NCI-H82 treated with DMSO at 0.1 percent for 48 hours (cell line): ENCODE data around the gene SIN3B.
"Not testable (repeated sequence)": the region's sequence is repeated elsewhere in the genome, so short reads cannot be mapped to it uniquely, and the experiment has no call there.

ENCODE experiments used
- DNase-seq: peaks from one replicate; lab custom pipeline; 2025; ENCODE audit not compliant: unreplicated experiment; lab: John Stamatoyannopoulos, UW

Gene SIN3B

GRCh38 chr19:16862826-16863415, 33.7 kb downstream of the SIN3B start:
- no peak for DNase-seq

DNA sequence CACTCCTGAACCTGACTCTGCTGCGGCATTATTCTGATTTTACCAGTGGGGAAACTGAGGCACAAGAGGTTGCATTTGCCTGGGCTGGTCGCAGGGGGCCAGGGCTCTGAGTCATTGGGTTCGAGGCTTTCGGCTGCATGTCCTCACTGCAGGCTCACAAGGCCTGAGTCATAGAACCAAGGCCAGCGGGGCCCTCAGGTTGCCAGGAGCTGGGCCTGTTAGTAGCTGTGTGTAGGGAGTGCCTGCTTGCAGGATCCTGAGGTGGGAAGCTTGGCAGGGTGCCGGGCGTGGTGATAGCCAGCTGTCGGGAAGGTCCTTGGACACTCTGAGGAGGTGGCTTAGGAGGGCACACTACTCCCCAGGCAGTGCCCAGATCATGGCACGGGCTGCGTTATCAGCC, 38.0 kb downstream of the SIN3B start:
- no peak for DNase-seq

GRCh38 chr19:16868423-16869130, 39.4 kb downstream of the SIN3B start:
- no peak for DNase-seq

GRCh38 chr19:16869331-16869972, 40.3 kb downstream of the SIN3B start:
- no peak for DNase-seq

GRCh38 chr19:16871871-16872270, 42.7 kb downstream of the SIN3B start:
- DNase-seq: no peak

GRCh38 chr19:16872728-16873127, 43.5 kb downstream of the SIN3B start:
- DNase-seq: no peak

DNA sequence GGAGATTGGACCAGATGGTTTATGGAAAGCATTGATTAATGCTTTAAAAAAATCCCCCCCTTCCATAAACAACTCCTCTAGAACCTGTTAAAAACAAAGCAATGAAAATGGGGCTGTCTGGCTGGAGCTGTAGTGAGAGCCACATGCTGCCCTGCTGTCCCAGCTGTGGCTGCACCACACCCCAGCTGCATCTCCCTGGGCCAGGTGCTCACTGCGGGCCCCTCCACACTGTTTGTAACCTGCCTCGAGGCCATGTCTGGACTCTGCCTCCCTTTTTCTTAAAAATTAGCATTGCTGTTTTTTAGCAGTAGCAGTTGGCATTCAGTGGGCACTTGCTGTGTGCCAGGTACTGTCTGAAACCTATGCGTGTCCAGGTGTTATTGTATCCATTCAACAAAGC, 44.4 kb downstream of the SIN3B start:
- no peak for DNase-seq

- DNase-seq: no peak
Measured at GRCh38 chr19:16874250-16874977, 45.2 kb downstream of the SIN3B start.

DNA sequence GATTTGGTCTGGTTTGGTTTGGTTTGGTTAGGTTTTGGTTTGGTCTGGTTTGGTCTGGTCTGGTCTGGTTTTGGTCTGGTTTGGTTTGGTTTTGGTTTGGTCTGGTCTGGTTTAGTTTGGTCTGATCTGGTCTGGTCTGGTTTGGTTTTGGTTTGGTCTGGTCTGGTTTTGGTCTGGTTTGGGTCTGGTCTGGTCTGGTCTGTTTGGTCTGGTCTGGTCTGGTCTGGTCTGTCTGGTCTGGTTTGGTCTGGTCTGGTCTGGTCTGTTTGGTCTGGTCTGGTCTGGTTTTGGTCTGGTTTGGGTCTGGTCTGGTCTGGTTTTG, 45.7 kb downstream of the SIN3B start:
- DNase-seq: not testable (repeated sequence)

DNA sequence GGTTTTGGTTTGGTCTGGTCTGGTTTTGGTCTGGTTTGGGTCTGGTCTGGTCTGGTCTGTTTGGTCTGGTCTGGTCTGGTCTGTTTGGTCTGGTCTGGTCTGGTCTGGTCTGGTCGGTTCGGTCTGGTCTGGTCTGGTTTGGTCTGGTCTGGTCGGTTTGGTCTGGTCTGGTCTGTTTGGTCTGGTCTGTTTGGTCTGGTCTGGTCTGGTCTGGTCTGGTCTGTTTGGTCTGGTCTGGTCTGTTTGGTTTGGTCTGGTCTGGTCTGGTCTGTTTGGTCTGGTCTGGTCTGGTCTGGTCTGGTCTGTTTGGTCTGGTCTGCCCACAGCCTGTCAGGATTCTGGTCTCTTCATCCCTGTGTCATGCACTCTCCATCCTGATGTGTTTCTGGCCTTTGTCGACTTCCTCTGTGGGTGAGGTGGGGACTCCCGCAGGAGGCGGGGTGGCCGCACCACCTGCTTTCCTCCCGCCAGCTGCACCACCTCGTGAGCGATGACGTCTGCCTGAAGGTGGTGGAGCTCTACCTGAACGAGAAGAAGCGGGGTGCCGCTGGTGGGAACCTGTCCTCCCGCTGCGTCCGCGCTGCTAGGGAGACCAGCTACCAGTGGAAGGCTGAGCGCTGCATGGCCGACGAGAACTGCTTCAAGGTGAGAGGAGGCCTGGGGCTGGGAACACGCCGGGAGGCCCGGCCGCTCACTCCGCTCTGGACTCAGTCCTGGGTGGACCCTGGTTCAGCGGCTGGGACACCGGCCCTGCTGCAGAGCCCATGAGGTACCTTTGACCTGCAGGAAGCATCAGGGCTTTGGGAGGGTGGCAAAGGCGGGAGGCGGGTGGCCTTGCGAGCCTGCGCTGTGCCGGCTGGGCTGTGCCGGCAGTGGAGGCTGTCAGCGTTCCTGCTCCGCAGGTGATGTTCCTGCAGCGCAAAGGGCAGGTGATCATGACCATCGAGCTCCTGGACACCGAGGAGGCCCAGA, 46.7 kb downstream of the SIN3B start:
- DNase-seq: no peak

GRCh38 chr19:16876904-16877361, 47.7 kb downstream of the SIN3B start:
- no peak for DNase-seq

DNA sequence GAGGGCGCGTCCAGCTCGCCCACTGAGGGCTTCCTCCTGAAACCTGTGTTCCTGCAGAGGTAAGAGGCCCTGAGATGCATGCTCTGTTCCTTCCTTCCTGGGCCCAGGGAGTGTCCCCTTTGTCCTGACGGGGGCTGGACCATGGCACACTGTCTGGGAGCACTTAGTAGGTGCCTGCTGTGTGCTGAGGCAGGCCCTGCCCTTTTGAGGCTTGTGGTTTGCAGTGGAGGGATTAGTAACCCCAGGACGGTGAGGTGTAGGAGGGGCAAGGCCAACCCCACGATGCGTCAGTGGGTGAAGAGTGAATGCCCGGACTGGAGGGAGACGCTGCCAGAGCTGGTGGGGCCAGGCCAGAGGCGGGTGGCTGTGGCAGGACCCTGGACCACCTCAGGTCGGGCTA, 48.4 kb downstream of the SIN3B start:
- no peak for DNase-seq

- DNase-seq: no peak
Measured at GRCh38 chr19:16878181-16878965, 49.2 kb downstream of the SIN3B start.

- no peak for DNase-seq
Measured at GRCh38 chr19:16880884-16881554, 51.8 kb downstream of the SIN3B start.

- DNase-seq: no peak
Measured at GRCh38 chr19:16882146-16882545, 52.9 kb downstream of the SIN3B start.

- DNase-seq: no peak
Measured at GRCh38 chr19:16883522-16883921, 54.3 kb downstream of the SIN3B start.

DNA sequence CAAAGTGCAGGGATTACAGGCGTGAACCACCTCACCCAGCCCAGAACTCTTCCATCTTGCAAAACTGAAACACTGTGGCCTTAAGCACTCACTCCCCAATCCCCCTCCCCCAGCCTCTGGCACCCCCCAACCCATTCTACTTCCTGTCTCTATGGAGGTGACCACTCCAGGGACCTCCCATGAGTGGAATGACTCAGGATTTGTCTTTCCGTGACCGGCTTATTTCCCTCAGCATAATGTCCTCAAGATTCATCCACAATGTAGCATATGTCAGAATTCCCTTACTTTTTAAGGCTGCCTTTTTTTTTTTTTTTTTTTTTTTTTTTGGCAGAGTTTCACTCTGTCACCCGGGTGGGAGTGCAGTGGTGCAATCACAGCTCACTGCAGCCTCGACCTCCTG, 56.0 kb downstream of the SIN3B start:
- no peak for DNase-seq

GRCh38 chr19:16886305-16886880, 57.2 kb downstream of the SIN3B start:
- no peak for DNase-seq
